ENCODE measurements around the gene PDXK. TPM values are rescaled to one million over a fixed set of nuclear protein-coding genes. Genes with fewer than 3 reads are reported as not detected.

The PDXK gene
- polyA plus RNA-seq, 1 of the 3 experiments (the other 2 are of a cell fraction), result 85.7 TPM

- DNase-seq, result no peak
Observed at GRCh38 chr21:43699933-43700599, 18.9 kb upstream of the PDXK start.

GRCh38 chr21:43701936-43702784 lies 16.8 kb upstream of the PDXK start:
- ChIA-PET CTCF (no interaction called here), POLR2A (no interaction called here)
- Histone ChIP-seq H3K27ac (ENCODE audit: low read depth in 2 of 2, low read length in 1 of 2) (no peak overlapping the region), H2AFZ (ENCODE audit: low read depth) (no peak overlapping the region), H3K9ac (no peak overlapping the region), H3K4me2 (no peak overlapping the region), H3F3A (replicated peaks; ENCODE audit: insufficient read depth) (no peaks in the 10 kb centered on the region), H3K79me2 (ENCODE audit: insufficient read depth) (no peaks in the 10 kb centered on the region), H4K20me1 (ENCODE audit: insufficient read depth) (no peaks in the 10 kb centered on the region), H3K9me2 (no peaks in the 10 kb centered on the region), H3K36me3 (replicated peaks in 1 of 2; ENCODE audit: control insufficient read depth in 1 of 2, insufficient read depth in 2 of 2, low read length in 1 of 2) (no peaks in the 10 kb centered on the region), H3K4me1 (ENCODE audit: control insufficient read depth in 1 of 2, insufficient read depth in 2 of 2, low read depth in 1 of 2, low read length in 1 of 2) (peaks cover 0 to 4% of the 10 kb centered on the region in 2 experiments; a peak in 1 of 4 replicates), H3K27me3 (ENCODE audit: insufficient read depth) (no peaks in the 10 kb centered on the region), H3K9me3 (no peaks in the 10 kb centered on the region), H3K4me3 (ENCODE audit: low read depth in 2 of 2, low read length in 1 of 2) (no peak overlapping the region)
- TF ChIP-seq JUND (IDR thresholded peaks at IDR 0.05), result no peak
- TF ChIP-seq CTCF (IDR thresholded peaks at IDR 0.05), result no peak
- TF ChIP-seq, protein P1, sequence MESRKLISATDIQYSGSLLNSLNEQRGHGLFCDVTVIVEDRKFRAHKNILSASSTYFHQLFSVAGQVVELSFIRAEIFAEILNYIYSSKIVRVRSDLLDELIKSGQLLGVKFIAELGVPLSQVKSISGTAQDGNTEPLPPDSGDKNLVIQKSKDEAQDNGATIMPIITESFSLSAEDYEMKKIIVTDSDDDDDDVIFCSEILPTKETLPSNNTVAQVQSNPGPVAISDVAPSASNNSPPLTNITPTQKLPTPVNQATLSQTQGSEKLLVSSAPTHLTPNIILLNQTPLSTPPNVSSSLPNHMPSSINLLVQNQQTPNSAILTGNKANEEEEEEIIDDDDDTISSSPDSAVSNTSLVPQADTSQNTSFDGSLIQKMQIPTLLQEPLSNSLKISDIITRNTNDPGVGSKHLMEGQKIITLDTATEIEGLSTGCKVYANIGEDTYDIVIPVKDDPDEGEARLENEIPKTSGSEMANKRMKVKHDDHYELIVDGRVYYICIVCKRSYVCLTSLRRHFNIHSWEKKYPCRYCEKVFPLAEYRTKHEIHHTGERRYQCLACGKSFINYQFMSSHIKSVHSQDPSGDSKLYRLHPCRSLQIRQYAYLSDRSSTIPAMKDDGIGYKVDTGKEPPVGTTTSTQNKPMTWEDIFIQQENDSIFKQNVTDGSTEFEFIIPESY (IDR thresholded peaks at IDR 0.05; ENCODE audit: borderline replicate concordance, low read depth), result no peak
- no peak for TF ChIP-seq SIN3A (IDR thresholded peaks at IDR 0.05; ENCODE audit: borderline replicate concordance, low read depth, low read length)
- TF ChIP-seq RAD21 (IDR thresholded peaks at IDR 0.05; ENCODE audit: low read length), result no peak
- TF ChIP-seq CHD2 (IDR thresholded peaks at IDR 0.05; ENCODE audit: low read length, partially characterized antibody), result no peak
- TF ChIP-seq MXI1 (IDR thresholded peaks at IDR 0.05; ENCODE audit: low read depth, low read length), result no peak
- no peak for TF ChIP-seq FOXM1 (IDR thresholded peaks at IDR 0.05; ENCODE audit: low read depth)
- TF ChIP-seq RFX5 (IDR thresholded peaks at IDR 0.05; ENCODE audit: low read length), result no peak
- TF ChIP-seq EP300 (IDR thresholded peaks at IDR 0.05; ENCODE audit: borderline replicate concordance in 1 of 2, low read depth in 1 of 2, low read length in 1 of 2), result no peak
- TF ChIP-seq NFIC (IDR thresholded peaks at IDR 0.05; ENCODE audit: borderline replicate concordance), result no peak
- DNase-seq, result no peak
- WGBS (ENCODE audit: low lambda C conversion rate), result 91% methylated on average over 10 of the region's 29 CpGs

More at GRCh38 chr21:43699933-43700599, 18.9 kb upstream of the PDXK start:
- TF ChIP-seq NRF1 (IDR thresholded peaks at IDR 0.05; ENCODE audit: low read depth, low read length), result no peak
- ChIA-PET POLR2A (no interaction called here), CTCF (interaction anchor here (1.0 kb wide), 1 partner anchor 24 kb away, joined by 3 read pairs; no protein-coding TSS in a partner anchor)
- Histone ChIP-seq H3K9me2 (no peaks in the 10 kb centered on the region), H2AFZ (ENCODE audit: low read depth) (no peak overlapping the region), H3K79me2 (ENCODE audit: insufficient read depth) (no peaks in the 10 kb centered on the region), H3K36me3 (replicated peaks in 1 of 2; ENCODE audit: control insufficient read depth in 1 of 2, insufficient read depth in 2 of 2, low read length in 1 of 2) (peaks cover 3 to 4% of the 10 kb centered on the region in 2 experiments), H3K27ac (ENCODE audit: low read depth in 2 of 2, low read length in 1 of 2) (no peak overlapping the region), H4K20me1 (ENCODE audit: insufficient read depth) (no peaks in the 10 kb centered on the region), H3K4me2 (no peak overlapping the region), H3F3A (replicated peaks; ENCODE audit: insufficient read depth) (no peaks in the 10 kb centered on the region), H3K4me1 (ENCODE audit: control insufficient read depth in 1 of 2, insufficient read depth in 2 of 2, low read depth in 1 of 2, low read length in 1 of 2) (peaks cover 0 to 4% of the 10 kb centered on the region in 2 experiments; a peak in 1 of 4 replicates), H3K9ac (no peak overlapping the region), H3K4me3 (ENCODE audit: low read depth in 2 of 2, low read length in 1 of 2) (no peak overlapping the region), H3K9me3 (no peaks in the 10 kb centered on the region), H3K27me3 (ENCODE audit: insufficient read depth) (no peaks in the 10 kb centered on the region)
- 95% methylated on average over 4 of the region's 13 CpGs for WGBS (ENCODE audit: low lambda C conversion rate)

Data from SK-N-SH (cell line).